Osteocyte (in vitro differentiated cells): Measurements from ENCODE around the gene DYDC2. TPM values are rescaled to one million over a fixed set of nuclear protein-coding genes. Genes with fewer than 3 reads are reported as not detected.
"Not testable (repeated sequence)": the region's sequence is repeated elsewhere in the genome, so short reads cannot be mapped to it uniquely, and the experiment has no call there.

Experiments used
- DNase-seq: peaks from one replicate; pipeline ENCODE4 v3.0.0; 2021; ENCODE audit warnings: mixed read lengths; ENCODE audit not compliant: unreplicated experiment; ENCODE audit errors: extremely low spot score
- H3K27ac Mint-ChIP-seq: one replicate; pipeline ENCODE4 v1.8.0; 2021; ENCODE audit warnings: mild to moderate bottlenecking, mixed read lengths; ENCODE audit not compliant: unreplicated experiment
- H3K27me3 Mint-ChIP-seq: one replicate; pipeline ENCODE4 v1.8.0; 2021; ENCODE audit warnings: mixed read lengths; ENCODE audit not compliant: unreplicated experiment
- H3K36me3 Mint-ChIP-seq: one replicate; pipeline ENCODE4 v1.8.0; 2021; ENCODE audit warnings: mixed read lengths; ENCODE audit not compliant: unreplicated experiment
- H3K4me1 Mint-ChIP-seq: one replicate; pipeline ENCODE4 v1.8.0; 2021; ENCODE audit warnings: mixed read lengths; ENCODE audit not compliant: unreplicated experiment
- H3K4me3 Mint-ChIP-seq: one replicate; pipeline ENCODE4 v1.8.0; 2021; ENCODE audit warnings: mild to moderate bottlenecking, moderate library complexity, mixed read lengths; ENCODE audit not compliant: unreplicated experiment
- H3K9me3 Mint-ChIP-seq: one replicate; pipeline ENCODE4 v1.8.0; 2021; ENCODE audit warnings: mixed read lengths; ENCODE audit not compliant: unreplicated experiment
- total RNA-seq: library from RNA; stranded (reverse); gene quantifications from 2 replicates; pipeline ENCODE4 v1.2.1, GENCODE V29; 2021
- TF ChIP-seq, protein P1 (sequence below): fragments of 200-600 bp; sonication (generic); IDR thresholded peaks from 2 replicates; pipeline ENCODE4 v1.5.0; 2021; ENCODE audit warnings: antibody characterized with exemption, mild to moderate bottlenecking, moderate library complexity

The DYDC2 gene
- total RNA-seq, 1 donor from 2014 or later: not detected

DNA sequence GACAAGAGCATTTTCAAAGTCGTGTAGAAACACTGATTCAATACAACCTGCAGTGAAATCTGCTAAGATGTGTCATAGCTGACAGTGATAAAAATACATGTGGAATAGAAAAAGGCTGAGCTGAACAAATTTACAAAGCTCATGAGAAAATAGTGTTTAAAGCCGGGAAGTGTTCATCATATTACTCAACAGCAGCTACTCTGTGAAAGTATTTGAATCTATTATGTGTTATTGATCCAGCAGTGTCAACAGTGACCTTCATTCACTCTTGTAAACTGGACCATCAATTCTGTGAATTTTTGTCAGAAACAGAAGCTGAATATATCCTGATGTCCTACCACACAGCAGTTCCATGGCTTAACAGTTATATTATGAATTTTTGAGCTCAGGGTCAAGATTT lies 11.7 kb upstream of the DYDC2 start:
- Mint-ChIP-seq H3K4me1 (no peaks in the 10 kb centered on the region), H3K9me3 (no peaks in the 10 kb centered on the region), H3K27me3 (peaks cover 11% of the 10 kb centered on the region), H3K4me3 (no peak overlapping the region), H3K36me3 (no peaks in the 10 kb centered on the region), H3K27ac (no peak overlapping the region)
- DNase-seq: no peak
- TF ChIP-seq, protein P1, sequence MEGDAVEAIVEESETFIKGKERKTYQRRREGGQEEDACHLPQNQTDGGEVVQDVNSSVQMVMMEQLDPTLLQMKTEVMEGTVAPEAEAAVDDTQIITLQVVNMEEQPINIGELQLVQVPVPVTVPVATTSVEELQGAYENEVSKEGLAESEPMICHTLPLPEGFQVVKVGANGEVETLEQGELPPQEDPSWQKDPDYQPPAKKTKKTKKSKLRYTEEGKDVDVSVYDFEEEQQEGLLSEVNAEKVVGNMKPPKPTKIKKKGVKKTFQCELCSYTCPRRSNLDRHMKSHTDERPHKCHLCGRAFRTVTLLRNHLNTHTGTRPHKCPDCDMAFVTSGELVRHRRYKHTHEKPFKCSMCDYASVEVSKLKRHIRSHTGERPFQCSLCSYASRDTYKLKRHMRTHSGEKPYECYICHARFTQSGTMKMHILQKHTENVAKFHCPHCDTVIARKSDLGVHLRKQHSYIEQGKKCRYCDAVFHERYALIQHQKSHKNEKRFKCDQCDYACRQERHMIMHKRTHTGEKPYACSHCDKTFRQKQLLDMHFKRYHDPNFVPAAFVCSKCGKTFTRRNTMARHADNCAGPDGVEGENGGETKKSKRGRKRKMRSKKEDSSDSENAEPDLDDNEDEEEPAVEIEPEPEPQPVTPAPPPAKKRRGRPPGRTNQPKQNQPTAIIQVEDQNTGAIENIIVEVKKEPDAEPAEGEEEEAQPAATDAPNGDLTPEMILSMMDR: no peak

DNA sequence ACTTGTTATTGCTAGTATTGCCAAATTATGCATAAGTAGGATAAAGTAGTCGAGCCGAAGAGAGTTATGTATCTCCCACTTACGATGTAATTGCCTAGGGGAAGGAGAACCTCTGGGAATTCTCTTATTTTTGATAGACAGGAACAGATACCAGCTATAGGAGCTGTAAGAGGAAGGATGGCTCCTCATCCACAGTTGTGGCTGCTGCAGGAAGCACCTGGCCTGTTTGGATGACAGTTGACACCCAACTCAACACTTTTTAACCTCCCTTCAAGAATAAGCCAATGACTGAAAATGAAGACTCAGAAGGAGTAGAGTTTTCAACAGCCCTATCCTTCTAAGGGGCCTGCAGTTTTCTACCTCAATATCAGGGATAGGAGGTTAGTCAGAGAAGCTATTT lies 6.3 kb upstream of the DYDC2 start:
- H3K27me3 Mint-ChIP-seq: peaks cover 28% of the 10 kb centered on the region
- no peaks in the 10 kb centered on the region for H3K36me3 Mint-ChIP-seq
- no peak overlapping the region for H3K4me3 Mint-ChIP-seq
- TF ChIP-seq, protein P1: no peak
- no peak for DNase-seq
- no peaks in the 10 kb centered on the region for H3K9me3 Mint-ChIP-seq
- H3K27ac Mint-ChIP-seq: no peak overlapping the region
- no peaks in the 10 kb centered on the region for H3K4me1 Mint-ChIP-seq

DNA sequence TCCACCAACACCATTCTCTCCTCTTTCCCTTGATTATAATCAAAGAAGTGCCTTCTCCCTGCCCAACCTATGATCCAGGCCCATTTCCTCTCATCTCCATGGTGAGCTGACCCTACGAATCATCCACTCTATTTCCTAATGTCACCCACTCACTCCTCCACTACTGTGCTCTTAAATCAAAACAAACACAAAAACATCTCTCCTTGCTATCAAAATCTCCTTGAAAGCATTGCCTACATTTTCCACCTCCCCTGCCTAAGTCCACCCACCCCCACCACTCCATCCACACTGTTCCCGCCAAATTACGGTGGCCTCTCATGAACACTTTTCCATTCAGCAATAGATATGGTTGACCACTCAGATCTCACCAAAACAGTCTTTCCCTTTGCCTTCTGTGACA lies 5.4 kb upstream of the DYDC2 start:
- Mint-ChIP-seq H3K9me3 (no peaks in the 10 kb centered on the region), H3K36me3 (no peaks in the 10 kb centered on the region), H3K4me3 (no peak overlapping the region), H3K27me3 (peaks cover 38% of the 10 kb centered on the region), H3K27ac (no peak overlapping the region), H3K4me1 (no peaks in the 10 kb centered on the region)
- DNase-seq: no peak
- TF ChIP-seq, protein P1: no peak

DNA sequence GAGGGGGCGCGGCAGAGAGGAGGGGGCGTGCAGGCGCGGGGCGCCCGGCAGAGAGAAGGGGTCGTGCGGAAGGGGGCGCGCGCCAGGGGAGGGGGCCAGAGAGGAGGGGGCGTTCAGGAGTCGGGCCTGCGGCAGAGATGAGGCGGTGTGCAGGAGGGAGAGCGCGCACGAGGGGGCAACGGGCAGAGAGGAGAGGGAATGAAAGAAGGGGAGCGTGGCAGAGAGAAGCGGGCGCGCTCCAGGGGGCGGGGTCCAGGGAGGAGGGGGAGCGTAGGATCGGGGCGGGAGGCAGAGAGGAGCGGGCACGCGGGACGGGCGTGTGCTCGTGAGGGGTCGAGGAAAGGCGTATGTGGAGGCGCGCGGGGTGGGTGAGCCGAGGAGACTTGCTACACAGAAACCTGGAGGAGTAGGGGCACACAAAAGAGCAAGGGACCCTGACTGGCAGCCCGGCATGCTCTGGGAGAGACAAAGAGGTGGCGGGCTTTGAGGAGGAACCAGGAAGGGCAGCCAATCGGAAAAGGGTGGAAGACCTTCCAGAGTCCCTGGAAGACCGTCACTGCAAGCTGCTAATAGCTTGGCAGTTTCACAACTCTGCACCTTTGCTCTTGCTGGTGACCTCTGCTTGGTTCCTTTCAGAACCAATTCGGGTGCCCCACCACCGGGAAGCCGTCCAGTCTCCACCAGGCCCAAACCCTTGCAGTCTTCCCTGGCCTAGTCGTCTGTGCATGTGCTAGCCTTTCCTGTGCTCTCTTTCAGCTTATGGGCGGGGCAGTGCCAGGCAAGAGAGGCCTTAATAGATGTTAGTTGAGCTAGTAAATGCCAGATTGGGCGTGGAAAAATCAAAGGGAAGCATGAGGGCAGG lies 639 bp downstream of the DYDC2 start:
- peaks cover 6% of the 10 kb centered on the region for H3K4me1 Mint-ChIP-seq
- no peak for DNase-seq
- H3K27ac Mint-ChIP-seq: no peak overlapping the region
- TF ChIP-seq, protein P1: no peak
- peak overlapping the region; percentile 75 for H3K4me3 Mint-ChIP-seq
- H3K9me3 Mint-ChIP-seq: no peaks in the 10 kb centered on the region
- H3K36me3 Mint-ChIP-seq: no peaks in the 10 kb centered on the region
- peaks cover 58% of the 10 kb centered on the region for H3K27me3 Mint-ChIP-seq

DNA sequence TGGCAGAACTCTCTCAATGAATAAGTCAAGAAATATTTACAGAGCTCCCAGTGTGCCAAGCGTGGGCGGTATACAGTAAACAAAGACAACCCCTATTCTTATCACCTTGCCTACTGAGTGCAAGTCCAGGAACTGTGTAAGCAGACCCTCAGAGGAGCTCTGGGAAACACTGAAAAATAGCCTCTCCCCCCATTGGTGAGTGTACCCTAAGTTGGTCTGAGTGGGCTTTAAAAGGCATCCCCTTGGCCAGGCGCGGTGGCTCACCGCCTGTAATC lies 1.2 kb downstream of the DYDC2 start:
- TF ChIP-seq, protein P1: no peak
- Mint-ChIP-seq H3K4me3 (no peak overlapping the region), H3K36me3 (no peaks in the 10 kb centered on the region), H3K4me1 (peaks cover 6% of the 10 kb centered on the region), H3K9me3 (no peaks in the 10 kb centered on the region), H3K27ac (no peak overlapping the region), H3K27me3 (peaks cover 54% of the 10 kb centered on the region)
- no peak for DNase-seq

DNA sequence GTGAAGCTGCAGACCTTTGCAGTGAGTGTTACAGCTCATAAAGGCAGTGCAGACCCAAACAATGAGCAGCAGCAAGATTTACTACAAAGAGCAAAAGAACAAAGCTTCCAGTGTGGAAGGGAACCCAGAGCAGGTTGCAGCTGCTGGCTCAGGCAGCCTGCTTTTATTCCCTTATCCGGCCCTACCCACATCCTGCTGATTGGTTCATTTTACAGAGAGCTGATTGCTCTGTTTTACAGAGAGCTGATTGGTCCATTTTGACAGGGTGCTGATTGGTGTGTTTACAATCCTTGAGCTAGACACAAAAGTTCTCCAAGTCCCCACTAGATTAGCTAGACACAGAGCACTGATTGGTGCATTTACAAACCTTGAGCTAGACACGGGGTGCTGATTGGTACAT lies 2.3 kb downstream of the DYDC2 start:
- not testable (repeated sequence) for H3K9me3 Mint-ChIP-seq, H3K36me3 Mint-ChIP-seq, H3K4me1 Mint-ChIP-seq, H3K27ac Mint-ChIP-seq, H3K4me3 Mint-ChIP-seq, DNase-seq
- peaks cover 49% of the 10 kb centered on the region for H3K27me3 Mint-ChIP-seq
